Liver (tissue), 9 donors: ENCODE results near the gene ODC1. TPM values are rescaled to one million over a fixed set of nuclear protein-coding genes. Genes with fewer than 3 reads are reported as not detected.

Experiments
- DNase-seq: peaks from one replicate; pipeline ENCODE4 v3.0.0-alpha.2; 2017; ENCODE audit warnings: low spot score
- H3K27ac ChIP-seq, 2 donors: one replicate each; pipeline ENCODE4 v1.7.0; 2013; ENCODE audit warnings: inconsistent platforms in 2 of 2, low read length in 2 of 2, control low read depth in 1 of 2, low read depth in 1 of 2, mild to moderate bottlenecking in 1 of 2
- H3K27me3 ChIP-seq, 4 donors: one replicate each; pipeline versions ENCODE4 v1.6.1 to v1.7.0; 2013; ENCODE audit warnings: low read length in 3 of 4, inconsistent platforms in 1 of 4, mild to moderate bottlenecking in 1 of 4, moderate library complexity in 1 of 4; ENCODE audit not compliant: control insufficient read depth in 4 of 4, insufficient read depth in 4 of 4
- H3K36me3 ChIP-seq, 4 donors: one replicate each; pipeline versions ENCODE4 v1.6.1 to v1.7.0; 2013; ENCODE audit warnings: low read length in 3 of 4, mild to moderate bottlenecking in 3 of 4, low read depth in 1 of 4, moderate library complexity in 1 of 4; ENCODE audit not compliant: control insufficient read depth in 4 of 4, insufficient read depth in 3 of 4
- H3K4me1 ChIP-seq, 4 donors: one replicate each; pipeline versions ENCODE4 v1.6.1 to v1.7.0; 2013; ENCODE audit warnings: low read length in 3 of 4, mild to moderate bottlenecking in 3 of 4, moderate library complexity in 1 of 4; ENCODE audit not compliant: control insufficient read depth in 4 of 4, insufficient read depth in 4 of 4
- H3K4me3 ChIP-seq, 3 donors: one replicate each; pipeline versions ENCODE4 v1.6.1 to v1.7.0; 2013; ENCODE audit warnings: low read length in 3 of 3, control low read depth in 1 of 3, low read depth in 1 of 3, mild to moderate bottlenecking in 1 of 3
- H3K9ac ChIP-seq, 2 donors: one replicate each; pipeline ENCODE4 v1.7.0; 2013; ENCODE audit warnings: low read length in 2 of 2, mild to moderate bottlenecking in 2 of 2, moderate library complexity in 2 of 2, control low read depth in 1 of 2, low read depth in 1 of 2
- H3K9me3 ChIP-seq, 4 donors: one replicate each; pipeline versions ENCODE4 v1.6.1 to v1.7.0; 2013; ENCODE audit warnings: low read length in 3 of 4; ENCODE audit not compliant: control insufficient read depth in 4 of 4
- ATF3 ChIP-seq: IDR thresholded peaks from 2 replicates; pipeline ENCODE4 v1.6.1; 2016; ENCODE audit warnings: antibody characterized with exemption
- EGR1 ChIP-seq, 2 donors: IDR thresholded peaks; 2 replicates each; pipeline ENCODE4 v1.6.1; 2016 to 2018; ENCODE audit warnings: antibody characterized with exemption in 2 of 2, low read depth in 2 of 2
- FOXA2 ChIP-seq: IDR thresholded peaks from 2 replicates; pipeline ENCODE4 v1.6.1; 2016; ENCODE audit warnings: antibody characterized with exemption
- GABPA ChIP-seq, 2 donors: IDR thresholded peaks in 1 of 2; conservative IDR thresholded peaks in 1 of 2; 2 replicates each; pipeline ENCODE4 v1.6.1; 2016; ENCODE audit warnings: antibody characterized with exemption in 2 of 2, mild to moderate bottlenecking in 1 of 2, moderate library complexity in 1 of 2
- HNF4A ChIP-seq, 2 donors: conservative IDR thresholded peaks; 2 replicates each; pipeline ENCODE4 v1.6.1; 2016; ENCODE audit warnings: antibody characterized with exemption in 2 of 2, mild to moderate bottlenecking in 2 of 2
- HNF4G ChIP-seq: IDR thresholded peaks from 2 replicates; pipeline ENCODE4 v1.6.1; 2016; ENCODE audit warnings: antibody characterized with exemption
- JUND ChIP-seq, 2 donors: IDR thresholded peaks; 2 replicates each; pipeline ENCODE4 v1.6.1; 2016; ENCODE audit warnings: antibody characterized with exemption in 2 of 2
- MAX ChIP-seq: IDR thresholded peaks from 2 replicates; pipeline ENCODE4 v1.6.1; 2016; ENCODE audit warnings: antibody characterized with exemption
- NR2F2 ChIP-seq: IDR thresholded peaks from 2 replicates; pipeline ENCODE4 v1.6.1; 2016; ENCODE audit warnings: antibody characterized with exemption
- RAD21 ChIP-seq, 2 donors: IDR thresholded peaks; 2 replicates each; pipeline ENCODE4 v1.6.1; 2016; ENCODE audit warnings: antibody characterized with exemption in 2 of 2, mild to moderate bottlenecking in 2 of 2
- REST ChIP-seq: IDR thresholded peaks from 2 replicates; pipeline ENCODE4 v1.6.1; 2016; ENCODE audit warnings: antibody characterized with exemption, mild to moderate bottlenecking
- RXRA ChIP-seq, 2 donors: IDR thresholded peaks; 2 replicates each; pipeline ENCODE4 v1.6.1; 2017 to 2018; ENCODE audit warnings: antibody characterized with exemption in 2 of 2, mild to moderate bottlenecking in 1 of 2
- SP1 ChIP-seq: IDR thresholded peaks from 2 replicates; pipeline ENCODE4 v1.6.1; 2018; ENCODE audit warnings: antibody characterized with exemption, mild to moderate bottlenecking
- YY1 ChIP-seq: IDR thresholded peaks from 2 replicates; pipeline ENCODE4 v1.6.1; 2016; ENCODE audit warnings: antibody characterized with exemption, mild to moderate bottlenecking
- WGBS: extraction: QIAGEN DNeasy Blood & Tissue Kit; methylation state at CpG from one replicate; pipeline ENCODE4 v1.1.7; 2013; 5-methylcytosine and 5-hydroxymethylcytosine counted together
- polyA plus RNA-seq, 2 donors: library from polyadenylated mRNA; stranded (reverse) in 1 of 2; unstranded in 1 of 2; fragments of 200-250 nt in 1 of 2; fragments of >200 nt in 1 of 2; fragmentation: Nextera tagmentation in 1 of 2; extraction: Ambion mirVana in 1 of 2; gene quantifications; one replicate each; pipeline versions ENCODE4 v1.2.1 to v1.2.3, GENCODE V29; 2013 to 2015
- total RNA-seq, 2 donors: library from RNA; depleted of rRNA; stranded (reverse); fragments of >200 nt; gene quantifications; one replicate each; pipeline ENCODE4 v1.2.3, GENCODE V29; 2014
- donor health status: healthy.
- donor health status: healthy.
- donor health status: healthy.
- donor health status: healthy.
- donor health status: healthy.

The ODC1 gene
- total and polyA plus RNA-seq, 4 donors, result 8.3 to 75.8 (median 48.1) TPM

- TF ChIP-seq RAD21 (IDR thresholded peaks at IDR 0.05) (peak in 1 of 2 donors; percentile 37), FOXA2 (no peak)
These were observed 45.4 kb downstream of the ODC1 start (continued) for GRCh38 chr2:10402653-10403215.

GRCh38 chr2:10402062-10402585, 46.0 kb downstream of the ODC1 start:
- 82% methylated on average over 14 of the region's 14 CpGs for WGBS
- no peaks in the 10 kb centered on the region for H3K9me3 ChIP-seq
- H3K4me1 ChIP-seq, result peaks cover 30 to 74% (median 60%) of the 10 kb centered on the region in 4 donors
- no peak overlapping the region for H3K9ac ChIP-seq
- no peaks in the 10 kb centered on the region for H3K27me3 ChIP-seq
- no peak for DNase-seq
- no peak for TF ChIP-seq MAX
- no peak for TF ChIP-seq JUND (IDR thresholded peaks at IDR 0.05)
- no peak for TF ChIP-seq RXRA (IDR thresholded peaks at IDR 0.05)
- peak overlapping the region; percentile 30 to 43 for H3K27ac ChIP-seq
- H3K36me3 ChIP-seq, result peaks cover 0 to 4% (median 0%) of the 10 kb centered on the region in 4 donors
- H3K4me3 ChIP-seq, result no peak overlapping the region

GRCh38 chr2:10400978-10401951, 46.9 kb downstream of the ODC1 start:
- peaks cover 0 to 4% (median 1%) of the 10 kb centered on the region in 4 donors for H3K36me3 ChIP-seq
- peak; percentile 62 for DNase-seq
- H3K4me1 ChIP-seq, result peaks cover 24 to 66% (median 52%) of the 10 kb centered on the region in 4 donors
- peak overlapping the region; percentile 30 to 53 for H3K27ac ChIP-seq
- H3K9me3 ChIP-seq, result no peaks in the 10 kb centered on the region
- no peak overlapping the region for H3K4me3 ChIP-seq
- WGBS, result 63% methylated on average over 21 of the region's 21 CpGs
- H3K9ac ChIP-seq, result peak overlapping the region in 1 of 2 donors; percentile 80
- no peaks in the 10 kb centered on the region for H3K27me3 ChIP-seq
- TF ChIP-seq SP1, result peak; percentile 84
- TF ChIP-seq RAD21 (IDR thresholded peaks at IDR 0.05), result peak; percentile 47 to 50
- no peak for TF ChIP-seq FOXA2
- TF ChIP-seq NR2F2, result peak; percentile 14
- TF ChIP-seq JUND (IDR thresholded peaks at IDR 0.05), result peak in 1 of 2 donors; percentile 45
- TF ChIP-seq REST, result peak; percentile 51
- peak; percentile 44 for TF ChIP-seq YY1
- peak; percentile 88 to 91 for TF ChIP-seq HNF4A (conservative IDR thresholded peaks at IDR 0.05)
- no peak for TF ChIP-seq ATF3
- TF ChIP-seq RXRA (IDR thresholded peaks at IDR 0.05), result peak; percentile 87
- TF ChIP-seq MAX, result peak; percentile 46
- no peak for TF ChIP-seq GABPA (IDR thresholded peaks at IDR 0.05 in 1 of 2, conservative IDR thresholded peaks at IDR 0.05 in 1 of 2)
- TF ChIP-seq HNF4G, result peak; percentile 60
- no peak for TF ChIP-seq EGR1 (IDR thresholded peaks at IDR 0.05; ENCODE audit: low read depth in 2 of 2)
